Ovary (tissue), 3 donors: ENCODE measurements around the gene ODC1.

Experiments
- POLR2A ChIP-seq: fragments of 450-650 bp; IDR thresholded peaks from one replicate; pipeline ENCODE4 v1.6.1; 2017; ENCODE audit warnings: antibody characterized with exemption, mild to moderate bottlenecking, moderate library complexity
- TF ChIP-seq, protein P1 (sequence below), 3 donors: fragments of 450-650 bp in 2 of 3; fragments of 200-600 bp in 1 of 3; IDR thresholded peaks; one replicate each; pipeline versions ENCODE4 v1.5.1 to v1.8.0; 2016 to 2022; ENCODE audit warnings: antibody characterized with exemption in 3 of 3, mild to moderate bottlenecking in 1 of 3
- donor health status: DM: no; HTN: no; CAD: no.

DNA sequence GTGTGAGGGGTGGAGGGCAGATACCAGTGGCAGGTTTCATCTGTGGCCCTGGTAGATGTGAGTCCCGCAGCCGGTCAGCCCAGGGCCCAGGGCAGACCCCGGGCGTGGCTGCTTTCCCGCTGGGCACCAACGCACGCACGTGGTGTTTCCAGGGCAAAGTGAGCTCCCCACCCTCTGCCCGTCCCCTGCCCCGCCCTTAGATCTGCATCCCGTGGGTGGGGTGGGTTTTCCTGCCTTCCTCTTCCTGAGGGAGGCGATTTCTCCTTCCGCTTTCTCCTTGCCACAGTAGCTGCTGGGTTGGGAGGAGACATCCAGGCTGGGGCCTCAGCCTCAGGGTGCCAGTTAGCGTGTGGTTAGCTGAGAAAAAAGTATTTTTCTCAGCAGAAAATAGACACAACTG lies 49.6 kb downstream of the ODC1 start:
- TF ChIP-seq, protein P1, sequence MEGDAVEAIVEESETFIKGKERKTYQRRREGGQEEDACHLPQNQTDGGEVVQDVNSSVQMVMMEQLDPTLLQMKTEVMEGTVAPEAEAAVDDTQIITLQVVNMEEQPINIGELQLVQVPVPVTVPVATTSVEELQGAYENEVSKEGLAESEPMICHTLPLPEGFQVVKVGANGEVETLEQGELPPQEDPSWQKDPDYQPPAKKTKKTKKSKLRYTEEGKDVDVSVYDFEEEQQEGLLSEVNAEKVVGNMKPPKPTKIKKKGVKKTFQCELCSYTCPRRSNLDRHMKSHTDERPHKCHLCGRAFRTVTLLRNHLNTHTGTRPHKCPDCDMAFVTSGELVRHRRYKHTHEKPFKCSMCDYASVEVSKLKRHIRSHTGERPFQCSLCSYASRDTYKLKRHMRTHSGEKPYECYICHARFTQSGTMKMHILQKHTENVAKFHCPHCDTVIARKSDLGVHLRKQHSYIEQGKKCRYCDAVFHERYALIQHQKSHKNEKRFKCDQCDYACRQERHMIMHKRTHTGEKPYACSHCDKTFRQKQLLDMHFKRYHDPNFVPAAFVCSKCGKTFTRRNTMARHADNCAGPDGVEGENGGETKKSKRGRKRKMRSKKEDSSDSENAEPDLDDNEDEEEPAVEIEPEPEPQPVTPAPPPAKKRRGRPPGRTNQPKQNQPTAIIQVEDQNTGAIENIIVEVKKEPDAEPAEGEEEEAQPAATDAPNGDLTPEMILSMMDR (IDR thresholded peaks at IDR 0.05): no peak
- no peak for TF ChIP-seq POLR2A
